HG03196 (cell line): ENCODE measurements around the gene HAAO.
A peak's percentile ranks its signal among the peaks of the same experiment; 100 is the strongest.
"Not testable (repeated sequence)": the region's sequence is repeated elsewhere in the genome, so short reads cannot be mapped to it uniquely, and the experiment has no call there.

Experiments used
- ATAC-seq: cut with Tn5 transposase; IDR thresholded peaks from one replicate; pipeline ENCODE4 v1.9.1; 2021; ENCODE audit not compliant: unreplicated experiment

HAAO gene

GRCh38 chr2:42752314-42752713, 40.1 kb downstream of the HAAO start:
- peak; percentile 42 for ATAC-seq

GRCh38 chr2:42748840-42749239, 43.5 kb downstream of the HAAO start:
- ATAC-seq, result no peak

- ATAC-seq, result no peak
These were observed 45.0 kb downstream of the HAAO start for GRCh38 chr2:42747422-42747821.

- no peak for ATAC-seq
These were observed 47.8 kb downstream of the HAAO start for GRCh38 chr2:42744545-42745082.

GRCh38 chr2:42743659-42743990, 48.8 kb downstream of the HAAO start:
- no peak for ATAC-seq

GRCh38 chr2:42742740-42743658, 49.4 kb downstream of the HAAO start:
- ATAC-seq, result no peak

- no peak for ATAC-seq
These were observed 51.2 kb downstream of the HAAO start for GRCh38 chr2:42741140-42741539.

GRCh38 chr2:42736598-42737322, 55.6 kb downstream of the HAAO start:
- no peak for ATAC-seq

- ATAC-seq, result no peak
These were observed 58.5 kb downstream of the HAAO start for GRCh38 chr2:42733852-42734251.

- ATAC-seq, result not testable (repeated sequence)
These were observed 61.1 kb downstream of the HAAO start for GRCh38 chr2:42731316-42731715.

GRCh38 chr2:42726680-42727079, 65.7 kb downstream of the HAAO start:
- no peak for ATAC-seq

- no peak for ATAC-seq
These were observed 66.7 kb downstream of the HAAO start for GRCh38 chr2:42725657-42726056.

GRCh38 chr2:42724886-42725285, 67.5 kb downstream of the HAAO start:
- no peak for ATAC-seq

- ATAC-seq, result no peak
These were observed 68.9 kb downstream of the HAAO start for GRCh38 chr2:42723465-42723864.

GRCh38 chr2:42722320-42723190, 69.8 kb downstream of the HAAO start:
- ATAC-seq, result peak; percentile 96

GRCh38 chr2:42721898-42722297, 70.5 kb downstream of the HAAO start:
- no peak for ATAC-seq
